ENCODE measurements around the gene RAB10. TPM values are rescaled to one million over a fixed set of nuclear protein-coding genes. Genes with fewer than 3 reads are reported as not detected.

Gene RAB10
- total and polyA plus RNA-seq, 2 experiments from 2014 or later: 100 to 122 TPM

DNA sequence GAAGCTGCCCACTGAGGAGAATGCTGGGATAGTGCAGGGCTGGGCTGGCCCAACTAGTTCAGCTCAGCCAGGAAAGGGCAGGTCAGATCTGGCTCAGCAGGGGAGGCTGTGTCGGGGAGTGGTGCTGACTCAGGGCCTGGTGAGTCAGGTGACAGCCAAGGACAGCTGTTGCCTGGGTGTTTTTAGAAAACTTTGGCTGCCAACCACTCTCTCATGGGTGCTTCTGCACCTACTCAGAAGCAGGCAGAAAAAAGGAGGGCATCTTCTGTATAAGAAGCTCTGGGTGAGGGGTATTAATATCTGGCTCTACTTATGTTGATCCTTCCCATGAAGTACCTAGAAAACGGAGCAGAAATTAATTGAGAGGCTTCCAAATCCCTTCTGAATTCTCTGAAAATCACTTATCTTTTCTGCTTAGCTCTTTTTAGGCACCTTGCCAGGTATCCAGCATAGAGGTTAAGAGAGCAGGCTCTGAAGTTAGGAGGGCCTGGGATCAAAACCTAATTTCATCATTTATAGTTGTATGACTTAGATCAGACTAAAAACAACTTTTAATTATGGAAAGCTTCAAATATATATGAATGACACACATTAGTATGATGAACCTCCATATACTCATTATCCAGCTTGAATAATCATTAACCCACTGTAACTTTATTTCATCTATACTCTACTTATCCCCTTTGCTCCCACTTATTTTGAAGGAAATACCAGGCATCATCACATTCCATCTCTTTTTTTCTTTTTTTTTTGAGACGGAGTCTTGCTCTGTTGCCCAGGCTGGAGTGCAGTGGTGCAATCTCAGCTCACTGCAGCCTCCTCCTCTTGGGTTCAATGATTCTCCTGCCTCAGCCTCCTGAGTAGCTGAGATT, 15.5 kb upstream of the RAB10 start:
- no peaks in the 10 kb centered on the region for H3K79me2 ChIP-seq
- WGBS (ENCODE audit: low lambda C conversion rate, missing lambda C conversion rate): 50% methylated on average over 3 of the region's 3 CpGs
- peak; percentile 89 for DNase-seq (ENCODE audit: low spot score)
- no peak overlapping the region for H3K4me3 ChIP-seq
- peak overlapping the region; percentile 21 for H2AFZ ChIP-seq
- H4K20me1 ChIP-seq (ENCODE audit: insufficient read depth, poor library complexity, severe bottlenecking): no peaks in the 10 kb centered on the region
- TF ChIP-seq, protein P1, sequence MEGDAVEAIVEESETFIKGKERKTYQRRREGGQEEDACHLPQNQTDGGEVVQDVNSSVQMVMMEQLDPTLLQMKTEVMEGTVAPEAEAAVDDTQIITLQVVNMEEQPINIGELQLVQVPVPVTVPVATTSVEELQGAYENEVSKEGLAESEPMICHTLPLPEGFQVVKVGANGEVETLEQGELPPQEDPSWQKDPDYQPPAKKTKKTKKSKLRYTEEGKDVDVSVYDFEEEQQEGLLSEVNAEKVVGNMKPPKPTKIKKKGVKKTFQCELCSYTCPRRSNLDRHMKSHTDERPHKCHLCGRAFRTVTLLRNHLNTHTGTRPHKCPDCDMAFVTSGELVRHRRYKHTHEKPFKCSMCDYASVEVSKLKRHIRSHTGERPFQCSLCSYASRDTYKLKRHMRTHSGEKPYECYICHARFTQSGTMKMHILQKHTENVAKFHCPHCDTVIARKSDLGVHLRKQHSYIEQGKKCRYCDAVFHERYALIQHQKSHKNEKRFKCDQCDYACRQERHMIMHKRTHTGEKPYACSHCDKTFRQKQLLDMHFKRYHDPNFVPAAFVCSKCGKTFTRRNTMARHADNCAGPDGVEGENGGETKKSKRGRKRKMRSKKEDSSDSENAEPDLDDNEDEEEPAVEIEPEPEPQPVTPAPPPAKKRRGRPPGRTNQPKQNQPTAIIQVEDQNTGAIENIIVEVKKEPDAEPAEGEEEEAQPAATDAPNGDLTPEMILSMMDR (IDR thresholded peaks at IDR 0.05; ENCODE audit: poor library complexity): no peak
- TF ChIP-seq EZH2 (IDR thresholded peaks at IDR 0.05; ENCODE audit: borderline replicate concordance) (no peak), EZH2phosphoT487 (IDR thresholded peaks at IDR 0.05; ENCODE audit: low read depth, severe bottlenecking, unreplicated experiment) (no peak)
- H3K9me3 ChIP-seq (ENCODE audit: low read depth): no peaks in the 10 kb centered on the region
- no peaks in the 10 kb centered on the region for H3K27me3 ChIP-seq
- no peaks in the 10 kb centered on the region for H3K36me3 ChIP-seq (replicated peaks; ENCODE audit: insufficient read depth, low read depth)
- H3K27ac ChIP-seq: peak overlapping the region; percentile 89
- peaks cover 17% of the 10 kb centered on the region for H3K4me1 ChIP-seq (ENCODE audit: insufficient read depth)
- no peaks in the 10 kb centered on the region for H3K9me2 ChIP-seq (replicated peaks; ENCODE audit: insufficient read depth)
- peak overlapping the region; percentile 16 for H3K4me2 ChIP-seq

DNA sequence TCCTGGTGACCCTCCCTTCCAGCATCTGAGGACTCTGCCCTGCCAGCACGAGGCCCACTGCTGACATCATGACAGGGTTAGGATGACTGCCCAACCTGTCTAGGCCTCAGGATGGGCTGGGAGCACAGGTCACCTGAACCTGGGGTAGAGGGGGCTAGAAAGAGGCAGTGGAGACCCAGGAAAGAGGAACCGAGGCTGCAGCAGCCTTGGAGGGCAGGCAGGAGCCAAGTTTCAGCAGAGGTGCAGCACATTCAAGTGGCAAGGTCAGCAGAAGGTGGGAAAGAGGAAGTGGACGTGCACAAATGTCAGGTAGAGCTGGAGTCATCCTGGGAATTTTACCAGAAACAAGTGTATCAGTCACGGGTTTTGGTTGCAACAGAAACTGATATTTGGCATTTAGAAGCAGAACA, 13.6 kb upstream of the RAB10 start:
- peak overlapping the region; percentile 63 for H3K27ac ChIP-seq
- H3K79me2 ChIP-seq: no peaks in the 10 kb centered on the region
- DNase-seq (ENCODE audit: low spot score): peak; percentile 35
- no peak overlapping the region for H3K4me3 ChIP-seq
- H3K27me3 ChIP-seq: no peaks in the 10 kb centered on the region
- no peak for TF ChIP-seq EZH2 (IDR thresholded peaks at IDR 0.05; ENCODE audit: borderline replicate concordance)
- TF ChIP-seq, protein P1 (IDR thresholded peaks at IDR 0.05; ENCODE audit: poor library complexity): no peak
- no peak for TF ChIP-seq EZH2phosphoT487 (IDR thresholded peaks at IDR 0.05; ENCODE audit: low read depth, severe bottlenecking, unreplicated experiment)
- peaks cover 14% of the 10 kb centered on the region for H3K4me1 ChIP-seq (ENCODE audit: insufficient read depth)
- H3K4me2 ChIP-seq: no peak overlapping the region
- no peaks in the 10 kb centered on the region for H3K9me3 ChIP-seq (ENCODE audit: low read depth)
- 85% methylated on average over 4 of the region's 4 CpGs for WGBS (ENCODE audit: low lambda C conversion rate, missing lambda C conversion rate)
- no peaks in the 10 kb centered on the region for H3K9me2 ChIP-seq (replicated peaks; ENCODE audit: insufficient read depth)
- H3K36me3 ChIP-seq (replicated peaks; ENCODE audit: insufficient read depth, low read depth): no peaks in the 10 kb centered on the region
- no peaks in the 10 kb centered on the region for H4K20me1 ChIP-seq (ENCODE audit: insufficient read depth, poor library complexity, severe bottlenecking)
- no peak overlapping the region for H2AFZ ChIP-seq

DNA sequence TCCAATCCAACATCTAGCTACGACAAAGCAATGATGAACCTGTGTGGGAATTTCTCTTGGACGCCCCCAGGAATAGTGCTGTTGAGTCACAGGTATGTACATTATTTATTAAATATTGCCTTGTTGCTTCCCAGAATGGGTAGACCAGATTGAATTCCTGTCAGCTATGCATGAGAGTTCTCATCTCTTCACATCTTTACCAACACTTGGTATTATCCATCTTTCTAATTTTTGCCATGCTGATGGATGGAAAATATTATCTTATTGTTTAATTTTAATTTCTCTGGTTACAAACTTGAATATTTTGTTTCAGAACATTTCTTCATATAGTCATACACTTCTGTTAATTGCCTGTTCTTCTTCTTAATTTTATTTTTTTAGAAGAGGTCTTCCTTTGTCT, 9.6 kb upstream of the RAB10 start:
- no peak overlapping the region for H3K4me3 ChIP-seq
- TF ChIP-seq EZH2phosphoT487 (IDR thresholded peaks at IDR 0.05; ENCODE audit: low read depth, severe bottlenecking, unreplicated experiment): no peak
- no peak for TF ChIP-seq EZH2 (IDR thresholded peaks at IDR 0.05; ENCODE audit: borderline replicate concordance)
- TF ChIP-seq, protein P1 (IDR thresholded peaks at IDR 0.05; ENCODE audit: poor library complexity): no peak
- H3K27ac ChIP-seq: no peak overlapping the region
- H2AFZ ChIP-seq: no peak overlapping the region
- H3K9me3 ChIP-seq (ENCODE audit: low read depth): no peaks in the 10 kb centered on the region
- no peak for DNase-seq (ENCODE audit: low spot score)
- no peaks in the 10 kb centered on the region for H3K79me2 ChIP-seq
- 93% methylated on average over 2 of the region's 2 CpGs for WGBS (ENCODE audit: low lambda C conversion rate, missing lambda C conversion rate)
- no peaks in the 10 kb centered on the region for H3K4me1 ChIP-seq (ENCODE audit: insufficient read depth)
- no peak overlapping the region for H3K4me2 ChIP-seq
- no peaks in the 10 kb centered on the region for H4K20me1 ChIP-seq (ENCODE audit: insufficient read depth, poor library complexity, severe bottlenecking)
- H3K27me3 ChIP-seq: no peaks in the 10 kb centered on the region
- H3K9me2 ChIP-seq (replicated peaks; ENCODE audit: insufficient read depth): no peaks in the 10 kb centered on the region
- H3K36me3 ChIP-seq (replicated peaks; ENCODE audit: insufficient read depth, low read depth): no peaks in the 10 kb centered on the region

All from hepatocyte (in vitro differentiated cells).